HAP-1 (cell line): ENCODE data around the gene RHBDD3.
"Not testable (repeated sequence)": the region's sequence is repeated elsewhere in the genome, so short reads cannot be mapped to it uniquely, and the experiment has no call there.

Source experiments
- DNase-seq, 2 experiments: peaks; one replicate each; pipeline ENCODE4 v3.0.0-alpha.2; 2016 to 2020; ENCODE audit warnings: low spot score in 2 of 2
- H3K27me3 ChIP-seq: fragments of 250-450 bp; sonication (Bioruptor Pico); 2 replicates; pipeline ENCODE4 v1.5.1; 2020; ENCODE audit warnings: low read depth, mild to moderate bottlenecking, moderate library complexity
- H3K36me3 ChIP-seq: fragments of 250-450 bp; sonication (Bioruptor Pico); replicated peaks from 2 replicates; pipeline ENCODE4 v1.5.1; 2020; ENCODE audit warnings: mild to moderate bottlenecking
- H3K4me1 ChIP-seq: fragments of 250-450 bp; sonication (Bioruptor Pico); 2 replicates; pipeline ENCODE4 v1.5.1; 2020; ENCODE audit warnings: mild to moderate bottlenecking
- H3K4me3 ChIP-seq: fragments of 250-450 bp; sonication (Bioruptor Pico); 2 replicates; pipeline ENCODE4 v1.5.1; 2020; ENCODE audit warnings: mild to moderate bottlenecking, moderate library complexity
- H3K9me3 ChIP-seq: fragments of 250-450 bp; sonication (Bioruptor Pico); 2 replicates; pipeline ENCODE4 v1.5.1; 2020; ENCODE audit warnings: mild to moderate bottlenecking, moderate library complexity
- in situ Hi-C: fragments of 300-500 bp; cut with MboI; formaldehyde crosslinking; loops from 3 replicates; pipeline ENCODE4 v1.14.3; 2020; ENCODE audit warnings: low sequenced_read_pairs, inconsistent platforms, mixed read lengths

The RHBDD3 gene

DNA sequence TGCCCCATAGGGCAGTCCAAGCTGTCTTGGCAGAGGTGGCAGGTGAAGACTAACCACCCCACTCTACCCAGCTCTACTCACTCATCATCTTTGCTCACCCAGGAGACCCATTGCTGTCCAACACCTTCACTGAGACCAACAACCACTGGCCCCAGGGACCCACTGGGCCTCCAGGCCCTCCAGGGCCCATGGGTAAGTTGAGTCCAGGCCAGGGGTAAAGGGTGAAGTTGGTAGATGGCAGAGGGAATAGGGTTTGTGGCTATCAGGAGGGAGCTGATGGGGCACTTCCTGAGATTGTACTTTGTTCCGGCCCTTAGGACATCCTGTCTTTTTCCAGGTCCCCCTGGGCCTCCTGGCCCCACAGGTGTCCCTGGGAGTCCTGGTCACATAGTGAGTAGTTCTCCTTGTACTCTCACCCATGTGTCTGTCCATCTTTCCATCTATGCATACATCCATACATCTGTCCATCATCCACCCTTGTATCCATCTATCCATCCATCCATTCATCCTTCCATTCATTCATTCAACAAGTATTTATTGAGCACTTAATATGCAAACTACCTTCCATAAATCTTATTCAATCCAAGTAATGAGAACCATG, 34.4 kb downstream of the RHBDD3 start:
- no peak overlapping the region for H3K4me3 ChIP-seq
- in situ Hi-C loops, result no loop called here
- H3K9me3 ChIP-seq, result no peaks in the 10 kb centered on the region
- no peaks in the 10 kb centered on the region for H3K4me1 ChIP-seq
- H3K36me3 ChIP-seq, result no peaks in the 10 kb centered on the region
- DNase-seq, result no peak
- H3K27me3 ChIP-seq, result no peaks in the 10 kb centered on the region

DNA sequence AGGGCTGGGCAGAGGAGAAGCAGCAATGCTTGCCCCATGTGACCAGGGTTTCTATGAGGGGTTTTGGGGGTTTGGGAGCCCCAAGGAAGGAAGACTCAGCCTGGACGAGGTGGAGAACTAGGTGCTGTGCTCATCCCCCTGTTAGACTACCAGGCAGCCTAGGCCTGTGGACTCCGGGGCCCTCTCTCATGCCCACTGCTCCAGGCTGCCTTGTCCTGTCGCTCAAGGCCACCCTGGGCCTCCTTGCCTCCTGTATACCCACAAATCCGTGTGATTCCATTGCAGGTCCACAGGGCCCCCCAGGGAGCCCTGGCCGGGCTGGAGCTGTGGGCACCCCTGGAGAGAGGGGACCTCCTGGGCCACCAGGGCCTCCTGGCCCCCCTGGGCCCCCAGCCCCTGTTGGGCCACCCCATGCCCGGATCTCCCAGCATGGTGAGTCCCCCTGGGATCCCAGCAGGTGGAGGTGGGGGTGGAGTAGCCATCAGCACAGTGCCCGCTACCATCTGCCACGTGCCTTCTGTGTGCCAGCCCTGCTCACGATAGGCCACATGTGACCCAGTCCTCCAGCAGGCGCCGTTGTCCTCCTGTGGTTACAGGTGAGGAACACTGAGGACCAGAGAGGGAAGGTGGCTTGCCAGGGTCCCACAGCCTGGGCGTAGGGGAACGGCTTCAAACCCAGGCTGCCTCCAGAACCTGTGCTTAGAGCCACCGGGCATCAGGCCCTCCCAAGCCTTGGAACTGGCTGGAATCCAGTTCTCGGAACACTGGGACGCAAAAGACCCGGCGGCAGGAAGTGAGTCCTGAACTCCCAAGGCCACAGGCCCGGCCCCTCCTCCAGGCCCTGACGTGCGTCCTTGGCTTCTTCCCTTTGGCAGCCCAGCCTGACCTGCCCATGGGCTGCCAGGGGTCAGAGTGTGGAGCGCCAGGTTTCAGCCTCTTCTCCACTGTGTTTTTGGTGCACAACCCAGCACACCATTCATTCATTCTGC, 35.5 kb downstream of the RHBDD3 start:
- DNase-seq, result no peak
- no peaks in the 10 kb centered on the region for H3K4me1 ChIP-seq
- no peak overlapping the region for H3K4me3 ChIP-seq
- no peaks in the 10 kb centered on the region for H3K9me3 ChIP-seq
- no peaks in the 10 kb centered on the region for H3K36me3 ChIP-seq
- in situ Hi-C loops, result no loop called here
- H3K27me3 ChIP-seq, result no peaks in the 10 kb centered on the region

DNA sequence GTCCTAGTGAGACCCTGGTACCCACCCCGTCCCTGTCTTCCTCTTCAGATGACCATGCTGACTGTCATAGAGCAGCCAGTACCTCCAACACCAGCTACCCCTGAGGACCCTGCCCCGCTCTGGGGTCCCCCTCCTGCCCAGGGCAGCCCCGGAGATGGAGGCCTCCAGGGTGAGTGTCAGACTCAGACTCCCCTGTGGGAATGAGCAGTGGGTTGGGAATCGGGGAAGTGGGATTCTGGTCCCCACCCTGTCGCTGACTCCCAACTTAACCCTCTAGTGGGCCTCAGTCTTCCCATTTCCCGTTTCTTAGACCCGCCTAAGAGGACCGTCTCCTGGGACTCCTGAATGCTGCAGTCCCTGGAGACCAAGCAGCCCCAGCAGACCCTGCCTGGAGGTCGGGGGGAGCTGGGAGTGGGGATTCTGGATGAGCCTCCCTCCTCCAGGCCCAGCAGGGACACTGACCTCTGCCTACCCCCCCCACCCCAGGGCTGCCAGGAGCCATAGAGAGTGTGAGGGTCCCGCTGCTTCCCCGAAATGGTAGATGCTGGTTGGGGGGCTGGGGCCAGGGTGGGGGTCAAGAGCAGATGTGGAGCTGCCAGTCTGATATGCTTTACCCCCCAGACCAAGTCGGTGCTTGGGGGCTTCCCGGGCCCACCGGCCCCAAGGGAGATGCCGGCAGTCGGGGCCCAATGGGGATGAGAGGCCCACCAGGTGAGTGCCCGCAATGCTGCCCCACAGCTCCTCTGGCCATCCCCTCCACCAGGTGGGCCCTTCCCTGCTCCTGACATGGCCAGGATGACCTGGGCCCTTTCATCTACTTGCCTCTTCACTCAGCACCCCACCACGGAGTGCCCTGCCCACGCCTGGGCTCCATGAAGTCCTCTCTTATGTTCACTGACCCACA, 36.6 kb downstream of the RHBDD3 start:
- in situ Hi-C loops, result no loop called here
- DNase-seq, result no peak
- Histone ChIP-seq H3K4me3 (no peak overlapping the region), H3K36me3 (no peaks in the 10 kb centered on the region), H3K4me1 (no peaks in the 10 kb centered on the region), H3K9me3 (no peaks in the 10 kb centered on the region), H3K27me3 (no peaks in the 10 kb centered on the region)

DNA sequence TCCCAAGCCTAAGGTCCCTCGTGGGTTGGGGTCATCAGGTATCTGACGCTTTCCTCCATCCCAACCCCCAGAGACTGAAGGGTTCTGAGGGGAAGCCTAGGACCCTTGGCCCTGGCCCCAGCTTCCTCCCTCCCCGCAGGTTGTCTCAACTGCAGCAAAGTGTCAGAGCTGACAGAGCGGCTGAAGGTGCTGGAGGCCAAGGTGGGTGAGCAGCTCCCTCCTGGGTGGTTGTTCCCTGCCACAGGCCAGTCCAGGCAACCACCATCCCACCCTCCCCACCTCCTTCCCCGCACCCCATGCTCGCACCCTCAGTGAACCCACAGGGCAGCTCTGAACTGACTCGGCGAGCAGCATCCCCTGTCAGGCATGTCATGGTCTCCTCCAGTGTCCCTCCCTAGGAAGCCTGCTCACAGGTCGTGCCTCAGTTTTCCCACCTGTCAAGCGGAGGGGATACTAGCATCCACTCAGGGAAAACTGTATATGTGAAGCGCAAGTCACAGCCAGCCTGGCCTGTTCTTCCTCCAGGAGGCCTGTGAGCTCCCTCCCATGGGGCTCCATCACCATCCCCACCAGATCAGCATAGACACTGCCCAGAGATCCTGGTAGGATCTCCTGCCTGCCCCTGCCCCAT, 41.3 kb downstream of the RHBDD3 start:
- H3K27me3 ChIP-seq, result no peaks in the 10 kb centered on the region
- H3K9me3 ChIP-seq, result no peaks in the 10 kb centered on the region
- no peak overlapping the region for H3K4me3 ChIP-seq
- no peaks in the 10 kb centered on the region for H3K4me1 ChIP-seq
- H3K36me3 ChIP-seq, result no peaks in the 10 kb centered on the region
- DNase-seq, result no peak
- in situ Hi-C loops, result no loop called here

DNA sequence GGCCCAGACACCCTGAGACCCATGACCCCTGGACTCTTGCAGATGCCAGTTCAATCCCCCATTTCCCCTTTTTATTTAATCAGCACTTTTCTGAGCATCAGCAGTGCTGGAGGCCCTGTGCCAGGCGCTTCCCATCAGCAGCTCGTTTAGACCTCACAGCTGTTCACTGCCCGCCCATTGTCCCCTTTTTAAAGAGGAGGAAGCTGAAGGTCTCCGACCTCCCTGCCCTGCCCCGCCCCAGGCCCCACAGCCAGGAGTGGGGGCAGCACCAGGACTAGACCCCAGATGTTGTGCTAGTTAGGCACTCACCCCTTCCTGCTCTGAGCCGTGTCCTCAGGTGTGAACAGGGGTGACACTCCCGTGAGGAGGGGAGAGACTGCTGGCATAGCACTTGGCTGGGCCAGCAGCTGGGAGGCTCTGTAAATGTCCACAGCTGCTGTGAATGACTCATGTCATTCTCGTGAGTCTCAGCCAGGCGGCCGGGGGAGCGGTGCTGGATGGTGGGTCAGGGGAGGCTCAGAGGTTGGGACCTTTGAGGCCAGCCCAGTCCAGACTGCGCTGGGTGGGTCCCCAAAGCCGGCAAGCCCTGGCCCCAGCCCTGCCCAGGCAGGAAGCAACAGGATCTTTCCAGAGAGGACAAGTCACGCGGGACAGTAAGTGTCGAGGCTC, 42.2 kb downstream of the RHBDD3 start:
- in situ Hi-C loops, result no loop called here
- no peak for DNase-seq
- Histone ChIP-seq H3K27me3 (no peaks in the 10 kb centered on the region), H3K4me3 (no peak overlapping the region), H3K36me3 (no peaks in the 10 kb centered on the region), H3K9me3 (no peaks in the 10 kb centered on the region), H3K4me1 (no peaks in the 10 kb centered on the region)

DNA sequence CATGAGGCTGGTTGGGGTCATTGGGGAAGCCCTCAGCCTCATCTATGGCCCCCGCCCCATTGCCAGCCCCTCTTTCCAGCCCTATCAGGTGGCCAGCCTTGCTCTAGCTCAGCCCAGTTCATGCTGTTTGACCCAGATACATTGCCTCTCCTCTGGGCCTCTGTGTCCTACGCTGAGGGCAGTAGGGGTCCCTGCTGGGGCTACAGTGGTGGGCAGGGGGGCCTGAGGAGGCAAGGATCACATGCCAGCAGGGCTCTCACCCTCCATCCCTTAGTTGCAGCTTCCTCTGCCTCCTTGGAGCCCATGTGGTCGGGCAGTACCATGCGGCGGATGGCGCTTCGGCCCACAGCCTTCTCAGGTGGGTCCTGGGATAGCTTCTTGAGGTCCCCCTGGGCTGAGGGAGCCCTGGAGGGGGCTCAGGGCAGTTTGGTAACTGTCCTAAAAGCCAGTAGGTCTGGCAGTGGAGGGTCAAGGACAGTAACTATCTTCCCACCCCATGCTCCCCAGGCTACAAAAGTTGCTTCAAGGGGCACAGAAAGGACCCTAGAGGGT, 42.8 kb downstream of the RHBDD3 start:
- no peaks in the 10 kb centered on the region for H3K36me3 ChIP-seq
- no peak overlapping the region for H3K4me3 ChIP-seq
- no peaks in the 10 kb centered on the region for H3K27me3 ChIP-seq
- DNase-seq, result no peak
- no peaks in the 10 kb centered on the region for H3K9me3 ChIP-seq
- in situ Hi-C loops, result no loop called here
- no peaks in the 10 kb centered on the region for H3K4me1 ChIP-seq

DNA sequence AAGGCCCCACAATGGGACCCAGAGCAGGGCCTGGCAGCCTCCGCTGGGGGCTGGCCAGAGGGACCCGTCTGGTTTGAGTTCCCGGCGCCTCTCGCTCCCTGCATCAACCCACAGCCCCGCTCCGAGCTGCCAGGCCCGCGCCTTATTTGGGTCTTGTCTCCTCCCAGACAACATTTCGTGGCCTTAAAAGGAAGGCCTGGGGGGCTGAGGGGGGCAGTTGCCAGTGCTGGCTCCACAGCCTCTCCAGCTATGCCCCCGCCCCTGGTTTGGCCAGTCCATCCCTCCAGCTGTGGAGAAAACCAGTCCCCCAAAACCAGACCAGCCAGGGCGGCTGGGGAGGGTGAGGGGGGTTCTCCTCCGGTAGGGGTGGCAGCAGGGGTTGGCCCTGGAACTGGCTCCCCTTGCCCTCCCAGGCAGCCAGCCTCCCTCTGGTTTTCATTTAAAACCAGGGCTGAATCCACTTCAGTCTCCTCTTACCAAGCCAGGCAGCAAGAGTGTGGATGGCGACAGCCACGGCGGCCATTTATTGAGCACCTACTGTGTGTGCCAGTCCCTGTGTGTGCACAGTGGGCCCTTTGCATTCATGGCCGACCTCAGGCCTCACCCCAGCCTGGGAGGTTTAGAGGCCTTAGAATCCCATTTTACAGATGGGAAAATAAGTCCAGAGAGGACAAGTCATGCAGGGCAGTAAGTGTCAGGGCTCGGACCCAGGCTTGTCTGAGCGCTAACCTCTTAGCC, 43.5 kb downstream of the RHBDD3 start:
- H3K9me3 ChIP-seq, result no peaks in the 10 kb centered on the region
- H3K27me3 ChIP-seq, result no peaks in the 10 kb centered on the region
- H3K36me3 ChIP-seq, result no peaks in the 10 kb centered on the region
- H3K4me3 ChIP-seq, result no peak overlapping the region
- in situ Hi-C loops, result no loop called here
- DNase-seq, result no peak
- no peaks in the 10 kb centered on the region for H3K4me1 ChIP-seq

DNA sequence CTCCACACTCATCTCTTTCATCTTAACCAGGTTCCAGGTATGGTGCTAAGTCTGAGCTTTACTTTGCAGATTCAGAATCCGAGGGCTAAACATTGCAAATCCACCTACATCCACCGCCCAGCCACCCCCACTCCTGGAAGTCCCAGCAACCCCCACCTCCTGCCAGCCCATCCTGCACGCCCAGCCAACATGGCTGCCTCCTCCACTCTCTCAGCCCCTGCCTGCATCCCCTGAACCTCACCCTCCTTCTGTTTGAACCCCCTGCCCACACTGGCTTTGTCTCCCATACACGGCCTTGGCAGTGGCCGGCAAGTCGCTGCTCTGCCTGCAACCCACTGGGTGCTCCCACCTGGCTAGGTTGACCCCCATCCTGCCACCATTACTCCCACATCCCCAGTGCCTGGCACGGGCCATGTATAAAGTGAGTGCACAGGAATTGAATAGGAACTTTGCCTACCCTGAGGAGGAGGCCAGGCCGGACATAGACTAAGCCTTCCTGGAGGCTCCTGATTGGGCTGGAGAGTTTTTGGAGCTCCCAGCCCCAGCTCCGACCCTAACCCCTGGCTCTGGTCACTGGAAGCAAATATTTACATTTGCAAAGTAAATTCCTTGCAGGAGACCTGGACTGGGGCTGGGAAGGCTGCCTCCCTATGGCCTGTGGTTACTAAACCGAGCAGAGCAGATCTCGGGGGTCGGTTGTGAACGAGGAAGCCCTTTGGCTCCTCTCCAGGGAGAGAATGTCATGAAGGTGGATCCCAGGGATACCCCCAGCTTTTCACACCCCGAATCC, 47.7 kb downstream of the RHBDD3 start:
- no peaks in the 10 kb centered on the region for H3K9me3 ChIP-seq
- no peak overlapping the region for H3K4me3 ChIP-seq
- no peaks in the 10 kb centered on the region for H3K27me3 ChIP-seq
- H3K4me1 ChIP-seq, result no peaks in the 10 kb centered on the region
- in situ Hi-C loops, result no loop called here
- DNase-seq, result no peak
- no peaks in the 10 kb centered on the region for H3K36me3 ChIP-seq

DNA sequence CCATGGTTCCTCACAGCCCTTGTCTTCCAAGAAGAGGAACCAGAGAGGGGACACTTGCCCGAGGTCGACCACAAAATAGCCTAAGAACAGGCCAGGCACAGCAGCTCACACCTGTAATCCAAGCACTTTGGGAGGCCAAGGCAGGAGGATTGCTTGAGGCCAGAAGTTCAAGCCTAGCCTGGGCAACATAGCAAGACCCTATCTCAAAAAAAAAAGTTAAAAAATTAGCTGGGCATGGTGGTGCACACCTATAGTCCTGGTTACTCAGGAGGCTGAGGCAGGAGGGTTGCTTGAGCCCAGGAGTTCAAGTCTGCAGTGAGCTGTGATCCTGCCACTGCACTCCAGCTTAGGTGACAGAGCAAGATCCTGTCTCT, 48.4 kb downstream of the RHBDD3 start:
- H3K27me3 ChIP-seq, H3K9me3 ChIP-seq, H3K36me3 ChIP-seq, DNase-seq, in situ Hi-C loops, H3K4me1 ChIP-seq, H3K4me3 ChIP-seq: not testable (repeated sequence)

DNA sequence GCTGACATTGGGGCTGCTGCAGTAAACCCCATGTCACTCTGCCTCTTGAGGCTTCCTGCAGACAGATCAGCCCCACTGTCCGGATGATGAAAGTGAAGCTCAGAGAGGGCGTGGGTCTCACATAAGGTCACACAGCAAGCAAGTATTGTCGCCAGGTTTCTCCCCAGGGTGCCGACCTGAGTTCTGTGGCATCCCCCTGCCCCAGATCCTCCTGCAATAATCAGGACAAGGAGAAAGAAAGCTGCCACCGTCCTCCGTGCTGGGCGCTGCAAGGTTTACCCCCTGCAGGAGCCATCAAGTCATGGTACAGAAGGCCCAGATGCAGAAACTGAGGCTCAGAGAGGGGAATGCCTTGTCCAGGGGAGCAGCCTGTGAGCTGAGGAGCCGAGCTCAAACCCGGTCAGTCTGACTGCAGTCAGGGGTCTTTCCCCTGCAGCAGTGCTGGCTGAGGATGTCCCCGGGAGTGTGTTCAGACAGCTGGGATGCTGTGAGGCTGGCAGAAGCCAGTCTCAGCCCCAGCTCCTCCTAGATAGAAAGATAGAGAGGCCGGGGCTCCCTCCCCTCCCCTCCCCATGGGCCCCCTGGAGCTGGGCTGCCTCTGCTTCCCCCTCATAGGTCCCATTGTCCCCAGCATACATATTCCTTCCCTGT, 48.9 kb downstream of the RHBDD3 start:
- H3K9me3 ChIP-seq, result no peaks in the 10 kb centered on the region
- no peaks in the 10 kb centered on the region for H3K27me3 ChIP-seq
- no peaks in the 10 kb centered on the region for H3K36me3 ChIP-seq
- DNase-seq, result no peak
- H3K4me1 ChIP-seq, result no peaks in the 10 kb centered on the region
- no peak overlapping the region for H3K4me3 ChIP-seq
- in situ Hi-C loops, result no loop called here

DNA sequence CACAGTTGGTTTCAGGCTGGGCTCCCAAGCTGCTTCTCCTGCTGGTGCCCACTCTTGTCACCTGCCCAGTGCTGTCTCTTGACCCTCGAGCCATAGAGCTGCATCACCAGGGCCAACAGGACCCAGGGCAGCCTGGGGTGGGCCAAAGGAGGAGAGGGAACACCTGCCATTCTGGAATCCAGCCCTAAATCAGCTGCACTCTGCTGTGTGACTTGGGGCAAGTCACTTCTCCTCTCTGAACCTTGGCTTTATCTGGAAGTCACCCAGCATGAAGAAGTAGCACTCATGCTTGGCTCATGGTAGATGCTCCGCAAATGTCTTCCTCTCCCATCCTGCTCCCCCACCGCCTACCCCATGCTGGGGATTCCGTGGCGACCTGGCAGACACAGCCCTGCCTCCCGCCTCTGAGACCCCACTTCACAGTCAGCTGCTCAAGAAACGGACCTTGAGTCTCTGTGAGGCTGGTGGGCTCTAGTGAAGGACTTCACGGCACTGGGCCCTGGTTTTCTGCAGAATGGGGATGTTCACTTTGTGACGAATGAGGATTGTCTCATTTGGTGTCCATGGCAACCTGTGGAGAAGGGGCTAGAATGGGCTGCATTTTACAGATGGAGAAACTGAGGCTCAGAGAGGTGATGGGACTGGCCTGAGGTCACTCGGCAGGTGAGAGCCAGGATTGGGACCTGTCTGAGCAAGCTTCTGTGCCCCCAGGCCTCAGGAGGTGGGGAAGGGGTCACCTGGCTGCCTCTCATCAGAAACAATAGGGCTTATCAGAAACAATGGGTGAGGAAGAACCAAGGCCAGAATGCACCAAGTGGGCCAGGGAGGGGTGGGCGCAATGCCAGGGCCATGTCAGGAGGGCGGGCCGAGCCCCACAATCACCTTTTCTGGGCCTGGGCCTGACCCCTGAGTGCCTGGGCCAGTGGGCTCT, 49.7 kb downstream of the RHBDD3 start:
- in situ Hi-C loops, result no loop called here

More for the DNA sequence above, 49.7 kb downstream of the RHBDD3 start:
- H3K9me3 ChIP-seq, result no peaks in the 10 kb centered on the region
- H3K4me1 ChIP-seq, result no peaks in the 10 kb centered on the region
- no peak overlapping the region for H3K4me3 ChIP-seq
- no peak for DNase-seq
- H3K27me3 ChIP-seq, result no peaks in the 10 kb centered on the region
- no peaks in the 10 kb centered on the region for H3K36me3 ChIP-seq
